ENCODE data around the gene RPS10. TPM values are rescaled to one million over a fixed set of nuclear protein-coding genes. Genes with fewer than 3 reads are reported as not detected.

The RPS10 gene
- polyA plus RNA-seq (ENCODE audit: insufficient read length in 4 of 4) = 1,000 to 10,000 TPM; 1,155 to 1,382 (median 1,236) TPM

GRCh38 chr6:34425498-34426410 lies at the start of gene RPS10:
TSS of gene RPS10 (minus strand) at chr6:34426069. CDS start at chr6:34425221, 848 bp downstream.
- DNase-seq (ENCODE audit: low read depth in 4 of 4, low spot score in 3 of 4) = peak; percentile 86 to 91 (median 89)

GRCh38 chr6:34475238-34475682 lies 49.4 kb upstream of the RPS10 start:
- DNase-seq (ENCODE audit: low read depth in 4 of 4, low spot score in 3 of 4) = no peak

- no peak for DNase-seq (ENCODE audit: low read depth in 4 of 4, low spot score in 3 of 4)
Measured at GRCh38 chr6:34474754-34475153, 48.9 kb upstream of the RPS10 start.

GRCh38 chr6:34473967-34474366 lies 48.1 kb upstream of the RPS10 start:
- no peak for DNase-seq (ENCODE audit: low read depth in 4 of 4, low spot score in 3 of 4)

GRCh38 chr6:34472425-34472824 lies 46.6 kb upstream of the RPS10 start:
- no peak for DNase-seq (ENCODE audit: low read depth in 4 of 4, low spot score in 3 of 4)

GRCh38 chr6:34469499-34469898 lies 43.6 kb upstream of the RPS10 start:
- DNase-seq (ENCODE audit: low read depth in 4 of 4, low spot score in 3 of 4) = no peak

GRCh38 chr6:34468378-34468892 lies 42.6 kb upstream of the RPS10 start:
- DNase-seq (ENCODE audit: low read depth in 4 of 4, low spot score in 3 of 4) = no peak

GRCh38 chr6:34466242-34467185 lies 40.6 kb upstream of the RPS10 start:
- no peak for DNase-seq (ENCODE audit: low read depth in 4 of 4, low spot score in 3 of 4)

- DNase-seq (ENCODE audit: low read depth in 4 of 4, low spot score in 3 of 4) = no peak
Measured at GRCh38 chr6:34465531-34466241, 39.8 kb upstream of the RPS10 start, which contains the start of gene PACSIN1. TSS of gene PACSIN1 (plus strand) at chr6:34466076. CDS start at chr6:34526306, 60,230 bp downstream.

GRCh38 chr6:34463849-34464248 lies 38.0 kb upstream of the RPS10 start:
- no peak for DNase-seq (ENCODE audit: low read depth in 4 of 4, low spot score in 3 of 4)

- no peak for DNase-seq (ENCODE audit: low read depth in 4 of 4, low spot score in 3 of 4)
Measured at GRCh38 chr6:34463299-34463698, 37.4 kb upstream of the RPS10 start.

GRCh38 chr6:34462551-34462971 lies 36.7 kb upstream of the RPS10 start:
- DNase-seq (ENCODE audit: low read depth in 4 of 4, low spot score in 3 of 4) = no peak

GRCh38 chr6:34462010-34462409 lies 36.1 kb upstream of the RPS10 start:
- DNase-seq (ENCODE audit: low read depth in 4 of 4, low spot score in 3 of 4) = no peak

- no peak for DNase-seq (ENCODE audit: low read depth in 4 of 4, low spot score in 3 of 4)
Measured at GRCh38 chr6:34460796-34461507, 35.1 kb upstream of the RPS10 start.

GRCh38 chr6:34459899-34460593 lies 34.2 kb upstream of the RPS10 start:
- DNase-seq (ENCODE audit: low read depth in 4 of 4, low spot score in 3 of 4) = no peak

- no peak for DNase-seq (ENCODE audit: low read depth in 4 of 4, low spot score in 3 of 4)
Measured at GRCh38 chr6:34457742-34458735, 32.2 kb upstream of the RPS10 start.

GRCh38 chr6:34457382-34457741 lies 31.5 kb upstream of the RPS10 start:
- no peak for DNase-seq (ENCODE audit: low read depth in 4 of 4, low spot score in 3 of 4)

GRCh38 chr6:34455831-34456230 lies 30.0 kb upstream of the RPS10 start:
- DNase-seq (ENCODE audit: low read depth in 4 of 4, low spot score in 3 of 4) = no peak
